HG03060 (cell line): ENCODE measurements around the gene HMGCL.
A peak's percentile ranks its signal among the peaks of the same experiment; 100 is the strongest.
"Not testable (repeated sequence)": the region's sequence is repeated elsewhere in the genome, so short reads cannot be mapped to it uniquely, and the experiment has no call there.

Experiments used
- ATAC-seq: cut with Tn5 transposase; IDR thresholded peaks from one replicate; pipeline ENCODE4 v1.9.1; 2021; ENCODE audit warnings: low read depth, moderate number of reproducible peaks; ENCODE audit not compliant: unreplicated experiment

Gene HMGCL

DNA sequence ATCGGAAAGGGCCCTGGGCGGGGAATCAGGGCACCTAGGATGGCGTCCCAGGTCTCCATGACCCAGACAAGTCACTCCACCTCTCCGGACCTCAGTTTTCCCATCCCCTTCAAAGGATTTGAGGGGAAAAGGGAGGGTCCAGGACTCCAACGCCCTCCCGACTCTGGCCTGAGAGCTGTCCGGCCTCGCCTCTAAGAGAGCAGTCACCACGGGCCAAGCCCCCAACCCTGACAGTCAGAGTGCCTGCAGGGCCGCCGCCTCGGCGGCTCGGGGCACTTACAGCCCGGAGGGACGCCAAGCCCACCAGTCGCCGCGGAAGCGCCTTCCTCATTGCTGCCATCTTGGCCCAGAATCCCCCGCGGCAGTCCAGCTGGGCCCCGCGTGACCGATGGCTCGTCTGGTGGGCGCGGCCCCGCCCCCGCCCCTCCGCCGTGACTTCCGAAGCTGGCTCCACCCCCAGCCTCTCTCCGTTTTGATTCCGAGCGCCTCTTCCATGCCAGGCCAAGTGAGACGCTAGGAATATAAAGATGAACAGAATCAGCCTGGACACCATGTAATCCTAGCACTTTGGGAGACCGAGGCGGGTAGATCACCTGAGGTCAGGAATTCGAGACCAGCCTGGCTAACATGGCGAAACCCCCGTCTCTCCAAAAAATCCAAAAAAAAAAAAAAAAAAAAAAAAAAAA lies at the start of gene HMGCL:
Gene HMGCL, minus strand, starts transcription at position 354 of the 686 bp plus-strand sequence. Its CDS starts 14 bp downstream, at position 340.
- peak; percentile 45 for ATAC-seq

DNA sequence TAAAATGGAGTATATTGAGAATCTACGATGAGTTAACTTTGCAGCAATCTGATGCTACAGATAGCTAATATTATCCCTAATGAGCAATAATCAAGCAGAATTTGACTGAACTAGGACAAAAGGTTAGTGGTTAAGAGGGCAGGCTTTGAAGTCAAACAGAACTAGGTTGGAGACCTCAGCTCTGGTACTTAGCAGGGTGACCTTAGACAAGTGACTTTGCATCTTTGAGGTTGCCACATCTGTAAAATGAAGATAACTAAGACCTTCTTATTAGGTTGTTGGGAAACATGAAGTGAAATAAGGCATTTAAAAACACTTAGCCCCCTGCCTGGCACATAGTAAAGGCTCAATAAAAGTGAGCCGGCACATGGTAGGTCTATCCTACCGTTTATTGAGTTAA lies 47.2 kb upstream of the HMGCL start:
- no peak for ATAC-seq

DNA sequence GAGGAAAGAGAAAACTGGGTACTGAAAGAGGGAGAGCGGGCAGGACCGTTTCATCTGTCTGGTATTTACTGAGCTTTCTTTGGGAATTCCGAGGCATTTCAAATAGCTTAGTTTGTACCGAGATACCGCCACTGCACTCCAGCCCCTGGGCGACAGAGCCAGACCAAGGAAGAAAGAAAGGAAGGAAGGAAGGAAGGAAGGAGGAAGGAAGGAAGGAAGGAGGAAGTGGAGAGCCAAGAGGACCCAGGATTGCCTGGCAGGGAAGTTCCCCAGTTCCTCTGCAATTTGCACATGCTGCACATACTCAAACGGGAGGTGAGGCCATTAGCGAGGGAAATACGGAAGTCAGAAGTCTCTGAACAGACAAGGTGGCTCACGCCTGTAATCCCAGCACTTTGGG lies 43.8 kb upstream of the HMGCL start:
- no peak for ATAC-seq

DNA sequence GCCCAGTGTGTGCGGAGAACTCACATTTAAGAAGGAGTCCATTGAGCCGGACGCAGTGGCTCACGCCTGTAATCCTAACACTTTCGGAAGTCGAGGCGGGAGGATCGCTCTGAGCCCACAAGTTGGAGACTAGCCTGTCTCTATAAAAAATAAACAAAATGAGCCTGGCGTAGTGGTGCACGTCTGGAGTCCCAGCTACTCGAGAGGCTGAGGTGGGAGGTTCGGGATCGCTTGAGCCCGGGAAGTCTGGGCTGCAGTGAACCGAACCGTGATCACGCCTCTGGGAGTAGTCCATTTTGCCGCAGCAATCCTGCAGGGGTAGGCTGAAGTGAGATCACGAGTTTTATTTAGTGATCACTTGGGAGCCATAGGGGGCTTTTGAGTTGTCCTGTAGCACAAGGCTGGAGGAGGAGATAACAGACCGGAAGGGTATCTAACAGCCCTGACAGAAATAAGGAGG lies 43.4 kb upstream of the HMGCL start:
- no peak for ATAC-seq

DNA sequence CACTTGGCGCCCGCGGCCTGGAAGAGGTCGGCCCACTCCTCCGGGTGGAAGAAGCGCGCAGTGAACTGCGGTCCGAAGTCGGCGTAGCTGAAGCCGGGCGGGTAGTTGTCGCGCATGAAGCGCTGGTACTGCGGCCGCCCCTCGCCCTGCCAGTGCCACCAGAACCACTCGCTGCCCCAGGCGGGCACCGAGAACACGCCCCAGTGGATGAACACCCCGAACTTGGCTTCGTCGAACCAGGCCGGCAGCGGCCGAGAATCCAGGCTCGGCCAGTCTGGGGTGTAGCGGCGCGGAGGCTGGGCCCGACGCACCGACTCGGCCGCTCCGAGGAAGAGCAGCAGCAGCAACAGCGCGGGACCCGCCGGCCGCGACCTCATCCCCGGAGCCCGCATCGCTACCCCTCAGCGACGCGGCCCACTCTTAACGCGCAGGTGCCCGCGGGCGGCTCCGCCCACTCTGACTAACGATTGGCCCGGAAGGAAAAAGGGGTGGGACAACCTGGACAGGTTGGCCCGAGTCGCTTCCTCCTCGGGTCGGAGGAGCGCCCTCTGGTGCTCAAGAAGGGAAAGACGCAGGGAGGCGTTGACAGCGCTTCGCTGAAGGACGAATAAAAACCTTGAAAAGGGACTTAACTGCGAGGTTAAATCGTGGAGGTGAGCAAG lies 42.8 kb upstream of the HMGCL start, which contains the start of gene FUCA1:
Gene FUCA1, minus strand, starts transcription at position 396 of the 662 bp plus-strand sequence. Its CDS starts 4 bp downstream, at position 392.
- peak; percentile 72 for ATAC-seq

DNA sequence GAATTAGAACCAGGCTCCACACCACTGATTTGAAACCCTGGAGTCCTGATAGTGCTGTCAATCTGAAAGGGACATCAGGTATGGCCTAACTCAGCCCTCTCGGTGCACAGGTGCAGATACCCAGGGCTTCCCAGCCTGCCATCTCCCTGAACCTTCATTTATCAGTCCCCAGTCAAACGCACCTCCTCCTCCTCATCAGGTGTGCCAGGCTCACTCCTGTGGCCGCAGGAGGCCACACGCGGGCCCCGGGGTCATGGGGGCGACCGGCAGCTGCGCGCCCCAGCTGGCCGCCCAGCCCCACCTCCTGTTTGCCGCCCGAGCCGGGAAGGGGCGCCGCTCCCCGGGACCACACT lies 42.3 kb upstream of the HMGCL start:
- no peak for ATAC-seq

DNA sequence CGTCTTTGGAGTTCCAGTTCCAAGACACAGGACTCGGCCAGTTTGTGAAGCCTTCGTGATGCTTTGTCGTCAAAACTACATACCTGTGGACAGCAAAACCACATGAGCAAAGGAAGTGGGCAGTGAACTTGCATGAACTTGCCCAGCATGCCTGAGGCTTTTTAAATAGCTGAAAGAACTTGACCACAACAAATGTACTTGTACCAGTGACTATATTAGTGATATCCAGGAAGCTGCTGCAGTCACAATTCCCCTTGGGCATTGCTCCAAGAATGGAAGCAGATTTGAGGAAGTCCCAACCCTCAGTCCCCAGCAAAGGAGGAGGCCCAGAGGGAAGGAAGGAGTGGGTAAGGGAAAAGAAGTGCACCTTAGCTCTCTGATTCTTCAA lies 40.3 kb upstream of the HMGCL start:
- no peak for ATAC-seq

DNA sequence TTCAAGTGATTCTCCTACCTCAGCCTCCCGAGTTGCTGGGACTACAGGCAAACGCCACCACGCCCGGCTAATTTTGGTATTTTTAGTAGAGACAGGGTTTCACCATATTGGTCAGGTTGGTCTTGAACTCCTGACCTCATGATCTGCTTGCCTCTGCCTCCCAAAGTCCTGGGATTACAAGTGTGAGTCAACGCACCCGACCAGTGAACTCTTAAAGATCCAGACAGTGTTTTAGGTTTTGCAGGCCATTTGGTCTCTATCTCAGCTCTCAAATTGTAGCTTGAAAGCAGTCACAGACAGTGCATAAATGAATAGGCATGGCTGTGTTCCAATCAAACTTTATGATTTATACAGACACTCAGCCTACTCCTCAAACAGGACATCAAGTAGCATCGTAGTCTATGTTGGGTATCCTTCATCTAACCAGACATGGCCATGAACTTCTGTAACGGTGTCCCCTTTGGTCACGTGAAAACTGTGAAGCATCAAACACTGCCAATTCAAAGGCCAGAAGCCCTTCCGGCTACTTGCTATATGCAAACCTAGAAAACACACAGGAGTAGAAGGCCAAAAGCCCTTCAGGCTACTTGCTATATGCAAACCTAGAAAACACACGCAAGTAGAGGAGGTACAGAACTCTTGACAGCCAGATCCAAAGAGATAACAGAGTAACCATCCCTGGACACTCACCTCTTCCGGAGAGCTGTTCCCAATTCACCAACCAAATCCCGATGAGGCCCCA lies 39.7 kb upstream of the HMGCL start:
- ATAC-seq, result no peak

DNA sequence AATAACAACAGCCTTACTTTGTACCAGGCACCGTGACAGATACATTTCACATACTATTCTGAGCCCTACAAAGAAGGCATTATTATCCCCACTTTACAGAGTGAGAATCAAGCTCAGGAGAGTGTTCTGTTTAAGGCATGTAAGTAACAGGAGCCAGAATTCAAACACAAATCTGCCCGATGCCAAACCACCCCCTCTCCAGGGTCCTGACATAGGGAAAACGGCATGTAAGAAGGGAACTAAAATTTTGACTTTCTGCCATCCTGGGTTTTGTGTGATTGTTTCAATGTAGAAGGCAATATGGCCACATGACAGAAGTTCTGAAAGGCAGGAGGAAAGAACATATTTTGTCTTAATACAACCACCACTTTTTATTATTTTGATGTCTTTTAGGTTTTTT lies 37.4 kb upstream of the HMGCL start:
- ATAC-seq, result no peak

DNA sequence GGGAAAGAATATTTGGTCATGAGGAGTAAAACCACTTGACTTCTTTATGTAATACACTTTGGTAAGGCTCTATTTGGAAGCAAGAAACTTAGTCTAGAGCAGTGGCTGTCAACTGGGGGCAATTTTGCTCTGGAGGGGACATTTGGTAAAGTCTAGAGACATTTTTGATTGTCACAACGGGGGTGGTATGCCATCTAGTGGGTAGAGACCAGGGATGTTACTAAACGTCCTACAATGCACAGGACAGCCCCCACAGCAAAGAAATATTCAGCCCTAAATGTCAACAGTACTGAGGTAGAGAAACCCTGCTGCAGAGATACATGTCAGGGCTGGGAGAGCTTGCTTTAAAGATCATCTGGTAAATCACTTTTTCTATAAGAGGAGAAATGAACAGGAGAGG lies 29.3 kb upstream of the HMGCL start:
- no peak for ATAC-seq

DNA sequence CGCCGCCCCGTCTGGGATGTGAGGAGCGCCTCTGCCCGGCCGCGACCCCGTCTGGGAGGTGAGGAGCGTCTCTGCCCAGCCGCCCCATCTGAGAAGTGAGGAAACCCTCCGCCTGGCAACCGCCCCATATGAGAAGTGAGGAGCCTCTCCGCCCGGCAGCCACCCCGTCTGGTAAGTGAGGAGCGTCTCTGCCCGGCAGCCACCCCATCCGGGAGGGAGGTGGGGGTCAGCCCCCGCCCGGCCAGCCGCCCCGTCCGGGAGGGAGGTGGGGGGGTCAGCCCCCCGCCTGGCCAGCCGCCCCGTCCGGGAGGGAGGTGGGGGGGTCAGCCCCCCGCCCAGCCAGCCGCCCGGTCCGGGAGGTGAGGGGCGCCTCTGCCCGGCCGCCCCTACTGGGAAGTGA lies 27.9 kb upstream of the HMGCL start:
- ATAC-seq, result not testable (repeated sequence)

DNA sequence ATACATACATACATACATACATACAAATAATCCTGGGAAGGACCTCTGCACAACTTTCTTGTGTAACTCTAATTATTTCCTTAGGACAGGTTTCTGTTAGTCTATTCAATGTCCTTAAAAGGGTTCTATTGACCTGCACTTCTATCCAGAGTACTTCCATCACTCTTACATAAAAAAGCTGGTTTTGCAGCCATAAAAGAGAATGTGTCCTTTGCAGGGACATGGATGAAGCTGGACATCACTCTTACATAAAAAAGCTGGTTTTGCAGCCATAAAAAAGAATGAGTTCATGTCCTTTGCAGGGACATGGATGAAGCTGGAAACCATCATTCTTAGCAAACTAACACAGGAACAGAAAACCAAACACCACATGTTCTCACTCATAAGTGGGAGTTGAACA lies 26.2 kb upstream of the HMGCL start:
- not testable (repeated sequence) for ATAC-seq

DNA sequence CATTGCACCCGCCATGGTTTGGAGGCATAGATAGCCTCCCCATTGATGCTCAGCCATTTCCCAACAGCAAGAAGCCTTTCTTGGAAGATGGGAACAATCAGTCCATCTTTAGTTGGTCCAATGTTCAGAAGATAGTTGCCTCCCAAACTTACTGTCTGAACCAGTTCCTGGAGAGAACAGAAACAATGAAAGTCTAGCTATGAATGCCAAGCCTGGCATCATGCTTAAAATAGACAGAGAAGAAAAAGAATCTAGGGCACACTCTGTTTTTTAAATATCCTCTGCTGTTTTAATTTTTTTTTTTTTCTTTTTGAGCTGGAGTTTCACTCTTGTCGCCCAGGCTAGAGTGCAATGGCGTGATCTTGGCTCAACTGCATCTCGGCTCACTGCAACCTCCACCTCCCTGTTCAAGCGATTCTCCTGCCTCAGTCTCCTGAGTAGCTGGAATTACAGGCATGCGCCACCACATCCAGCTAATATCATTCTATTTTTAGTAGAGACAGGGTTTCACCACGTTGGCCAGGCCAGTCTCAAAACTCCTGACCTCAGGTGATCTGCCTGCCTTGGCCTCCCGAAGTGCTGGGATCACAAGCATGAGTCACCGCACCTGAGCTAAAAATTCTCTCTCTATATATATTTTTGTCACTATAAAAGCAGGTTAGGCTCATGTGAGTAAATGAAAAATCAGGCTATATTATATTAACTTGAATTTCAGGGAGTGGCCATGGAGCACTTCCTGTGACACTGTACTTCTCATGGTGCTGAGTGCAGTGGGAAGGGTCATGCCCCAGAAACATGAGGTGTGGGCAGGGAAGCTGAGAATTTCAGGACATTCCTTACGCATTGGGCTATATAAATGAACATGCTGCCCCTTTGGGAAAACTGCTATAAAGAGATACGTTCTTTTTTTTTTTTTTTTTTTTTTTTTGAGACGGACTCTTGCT lies 23.7 kb upstream of the HMGCL start:
- no peak for ATAC-seq

DNA sequence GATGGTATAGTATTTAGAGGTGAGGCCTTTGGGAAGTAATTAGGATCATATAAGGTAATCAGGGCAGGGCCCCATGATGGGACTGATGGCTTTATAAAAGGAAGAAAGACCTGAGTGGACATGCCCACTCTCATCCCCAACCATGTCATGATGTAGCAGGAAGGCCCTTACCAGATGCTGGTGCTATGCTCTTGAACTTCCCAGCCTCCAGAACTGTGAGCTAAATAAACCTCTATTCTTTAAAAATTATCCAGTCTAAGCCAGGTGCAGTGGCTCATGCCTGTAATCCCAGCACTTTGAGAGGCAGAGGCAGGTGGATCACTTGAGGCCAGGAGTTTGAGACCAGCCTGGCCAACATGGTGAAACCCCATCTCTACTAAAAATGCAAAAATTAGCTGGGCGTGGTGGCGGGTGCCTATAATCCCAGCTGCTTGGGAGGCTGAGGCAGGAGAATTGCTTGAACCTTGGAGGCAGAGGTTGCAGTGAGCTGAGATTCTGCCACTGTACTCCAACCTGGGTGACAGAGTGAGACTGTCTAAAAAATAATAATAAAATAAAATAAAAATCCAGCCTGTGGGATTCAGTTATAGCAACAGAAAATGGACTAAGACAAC lies 22.4 kb upstream of the HMGCL start:
- not testable (repeated sequence) for ATAC-seq

DNA sequence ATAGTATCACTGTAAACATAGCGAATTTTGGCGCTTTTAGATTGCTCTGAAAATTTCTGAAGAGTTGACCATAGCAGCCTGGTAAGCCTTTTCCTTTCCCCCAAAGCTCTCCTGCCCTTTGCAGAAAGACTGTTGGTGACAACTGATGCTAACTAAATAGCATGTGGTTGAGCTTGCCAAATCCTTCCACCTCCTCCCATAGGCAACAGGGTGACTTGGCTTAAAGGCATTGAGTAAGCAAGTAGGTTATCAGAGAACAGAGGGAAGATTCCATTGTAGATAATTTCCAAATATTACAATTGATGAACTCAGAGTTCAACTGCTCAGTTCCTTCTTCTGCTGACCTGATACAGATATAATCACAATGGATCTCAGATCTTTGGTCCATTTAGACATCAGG lies 19.9 kb upstream of the HMGCL start:
- no peak for ATAC-seq

DNA sequence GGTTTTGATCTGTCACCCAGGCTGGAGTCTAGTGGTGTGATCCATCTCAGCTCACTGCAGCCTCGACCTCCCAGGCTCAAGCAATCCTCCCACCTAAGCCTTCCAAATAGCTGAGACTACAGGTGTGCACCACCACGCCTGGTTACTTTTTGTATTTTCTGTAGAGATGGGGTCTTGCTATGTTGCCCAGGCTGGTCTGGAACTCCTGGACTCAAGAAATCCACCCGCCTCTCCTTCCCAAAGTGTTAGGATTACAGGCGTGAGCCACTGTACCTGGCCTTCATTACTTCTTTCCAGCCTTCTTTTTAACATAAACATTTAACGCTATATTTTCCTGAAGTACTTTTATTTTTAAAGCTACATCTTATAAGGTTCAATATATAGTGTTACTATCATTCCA lies 18.4 kb upstream of the HMGCL start:
- no peak for ATAC-seq

DNA sequence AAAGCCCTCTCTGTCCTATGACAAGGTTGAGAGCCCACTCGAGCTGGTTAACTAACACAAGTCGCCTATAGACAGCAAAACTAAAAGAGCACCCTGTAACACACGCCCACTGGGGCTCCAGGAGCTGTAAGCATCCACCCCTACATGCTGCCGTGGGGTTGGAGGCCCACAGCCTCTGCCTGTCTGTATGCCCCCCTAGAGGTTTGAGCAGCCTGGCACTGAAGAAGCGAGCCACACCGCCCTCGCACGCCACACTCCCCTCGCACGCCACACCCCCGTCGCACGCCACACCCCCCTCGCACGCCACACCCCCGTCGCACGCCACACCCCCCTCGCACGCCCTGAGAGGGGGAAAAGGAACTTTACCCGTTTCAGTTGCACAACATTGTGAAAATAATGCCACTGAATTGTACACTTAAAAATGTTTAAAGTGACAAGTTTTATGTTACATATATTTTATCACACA lies 13.2 kb upstream of the HMGCL start:
- no peak for ATAC-seq

DNA sequence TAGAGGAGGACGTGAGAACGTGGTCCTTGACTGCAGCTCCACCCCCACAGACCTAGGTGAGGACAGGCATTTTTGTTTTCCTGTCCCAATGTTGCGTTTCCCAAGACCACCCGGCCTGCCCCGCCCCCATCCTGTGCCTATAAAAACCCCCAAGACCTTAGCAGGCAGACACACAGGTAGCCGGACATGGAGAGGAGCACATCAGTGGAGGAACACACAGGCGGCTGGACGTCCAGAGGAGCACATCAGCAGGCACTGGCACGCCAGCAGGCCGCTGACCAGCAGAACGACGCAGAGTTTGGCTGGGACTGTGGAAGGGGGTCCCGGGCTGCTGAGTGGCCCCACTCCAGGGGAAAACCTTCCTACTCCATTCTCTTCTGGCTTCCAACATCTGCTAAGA lies 12.7 kb upstream of the HMGCL start:
- ATAC-seq, result no peak

DNA sequence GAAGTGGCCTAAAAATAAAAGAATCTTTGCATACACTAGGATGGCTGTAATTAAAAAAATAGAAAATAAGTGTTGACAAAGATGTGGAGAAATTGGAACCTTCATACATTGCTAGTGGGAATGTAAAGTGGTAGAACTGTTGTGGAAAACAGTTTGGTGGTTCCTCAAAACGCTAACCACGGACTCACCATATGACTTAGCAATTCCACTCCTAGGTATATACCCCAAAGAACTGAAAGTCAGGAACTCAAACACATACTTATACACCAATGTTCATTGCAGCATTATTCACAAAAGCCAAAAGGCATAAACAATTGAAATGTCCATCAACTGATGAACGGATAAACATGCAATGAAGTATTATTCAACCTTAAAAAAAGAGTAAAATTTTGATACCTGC lies 10.8 kb upstream of the HMGCL start:
- ATAC-seq, result no peak

DNA sequence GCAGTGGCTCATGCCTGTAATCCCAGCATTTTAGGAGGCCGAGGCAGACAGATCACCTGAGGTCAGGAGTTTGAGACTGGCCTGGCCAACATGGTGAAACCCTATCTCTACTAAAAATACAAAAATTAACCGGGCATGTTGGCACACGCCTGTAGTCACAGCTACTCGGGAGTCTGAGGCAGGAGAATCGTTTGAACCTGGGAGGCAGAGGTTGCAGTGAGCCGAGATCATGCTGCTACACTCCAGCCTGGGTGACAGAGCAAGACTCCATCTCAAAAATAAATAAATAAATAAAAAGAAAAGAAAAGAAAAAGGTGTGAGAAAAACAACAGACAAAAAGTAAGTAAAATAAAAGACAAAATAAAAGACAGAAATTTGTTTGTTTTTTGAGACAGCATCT lies 8.9 kb upstream of the HMGCL start:
- not testable (repeated sequence) for ATAC-seq
